SKM-1 (cell line): Measurements from ENCODE around the gene MGMT.

Experiments used
- DNase-seq: peaks from one replicate; lab custom pipeline; 2025; ENCODE audit not compliant: unreplicated experiment; lab: John Stamatoyannopoulos, UW

The MGMT gene

GRCh38 chr10:129615921-129616525 lies 149.0 kb downstream of the MGMT start:
- DNase-seq: no peak

- no peak for DNase-seq
These were observed 150.7 kb downstream of the MGMT start for GRCh38 chr10:129617768-129618167.

- no peak for DNase-seq
These were observed 154.0 kb downstream of the MGMT start for GRCh38 chr10:129621062-129621461.

- no peak for DNase-seq
These were observed 154.7 kb downstream of the MGMT start for GRCh38 chr10:129621693-129622092.

GRCh38 chr10:129622291-129622690 lies 155.2 kb downstream of the MGMT start:
- no peak for DNase-seq

- DNase-seq: no peak
These were observed 155.7 kb downstream of the MGMT start for GRCh38 chr10:129622736-129623135.

GRCh38 chr10:129624526-129624925 lies 157.5 kb downstream of the MGMT start:
- no peak for DNase-seq

- no peak for DNase-seq
These were observed 159.3 kb downstream of the MGMT start for GRCh38 chr10:129626309-129626708.

- no peak for DNase-seq
These were observed 159.9 kb downstream of the MGMT start for GRCh38 chr10:129626796-129627435.

- DNase-seq: no peak
These were observed 160.4 kb downstream of the MGMT start for GRCh38 chr10:129627442-129627841.

GRCh38 chr10:129628823-129629222 lies 161.8 kb downstream of the MGMT start:
- DNase-seq: no peak

- DNase-seq: no peak
These were observed 162.9 kb downstream of the MGMT start for GRCh38 chr10:129629911-129630310.

GRCh38 chr10:129631006-129631405 lies 164.0 kb downstream of the MGMT start:
- DNase-seq: no peak

- DNase-seq: no peak
These were observed 165.0 kb downstream of the MGMT start for GRCh38 chr10:129631870-129632623.

- no peak for DNase-seq
These were observed 170.0 kb downstream of the MGMT start for GRCh38 chr10:129637010-129637409.

GRCh38 chr10:129637846-129638245 lies 170.8 kb downstream of the MGMT start:
- DNase-seq: no peak

GRCh38 chr10:129641351-129641750 lies 174.3 kb downstream of the MGMT start:
- no peak for DNase-seq

GRCh38 chr10:129641982-129642381 lies 174.9 kb downstream of the MGMT start:
- no peak for DNase-seq

GRCh38 chr10:129642427-129642826 lies 175.4 kb downstream of the MGMT start:
- DNase-seq: no peak

- no peak for DNase-seq
These were observed 176.2 kb downstream of the MGMT start for GRCh38 chr10:129643266-129643665.

- no peak for DNase-seq
These were observed 178.4 kb downstream of the MGMT start for GRCh38 chr10:129645487-129645886.

GRCh38 chr10:129646973-129647372 lies 179.9 kb downstream of the MGMT start:
- no peak for DNase-seq
